HG03439 (cell line): ENCODE measurements around the gene LAMB3.
A peak's percentile ranks its signal among the peaks of the same experiment; 100 is the strongest.
"Not testable (repeated sequence)": the region's sequence is repeated elsewhere in the genome, so short reads cannot be mapped to it uniquely, and the experiment has no call there.

Experiments used
- ATAC-seq: cut with Tn5 transposase; IDR thresholded peaks from one replicate; pipeline ENCODE4 v1.9.1; 2021; ENCODE audit warnings: mild to moderate bottlenecking, moderate library complexity; ENCODE audit not compliant: unreplicated experiment

Gene LAMB3

DNA sequence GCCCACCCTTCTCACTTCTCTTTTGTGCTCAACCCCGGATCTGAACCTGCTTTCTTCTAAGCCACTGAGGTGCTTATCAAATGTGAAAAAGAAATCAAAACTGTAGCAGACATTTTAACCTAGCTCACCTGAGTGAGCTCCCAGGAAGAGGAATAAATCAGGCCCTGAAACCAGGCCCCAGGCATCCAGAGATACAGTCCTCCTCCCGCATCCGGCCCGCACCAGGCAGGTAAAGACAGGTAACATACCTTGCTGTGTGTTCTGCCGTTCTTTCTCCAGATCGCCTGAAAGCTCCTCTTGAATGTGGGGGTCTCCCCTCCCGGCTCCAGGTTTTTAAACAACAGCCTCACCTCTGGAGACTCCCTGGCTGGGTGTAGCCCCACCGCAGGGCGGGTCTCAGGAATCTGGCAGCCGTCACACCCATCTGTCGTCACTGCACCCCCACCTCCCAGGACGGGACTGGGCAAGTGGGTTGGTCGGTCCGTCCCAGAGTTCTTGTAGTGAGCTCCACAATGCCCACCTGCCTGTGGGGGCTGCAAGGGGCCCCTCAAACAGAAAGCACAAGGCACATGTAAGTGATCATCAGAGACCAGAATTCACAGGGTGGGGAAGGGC is at the start of gene LAMB3:
Gene LAMB3 (minus strand): TSS at position 305 of the 615 bp plus-strand sequence. CDS start 1,481 bp downstream, outside the sequence.
- ATAC-seq: no peak

GRCh38 chr1:209700686-209701085 is 48.5 kb upstream of the LAMB3 start:
- ATAC-seq: not testable (repeated sequence)

DNA sequence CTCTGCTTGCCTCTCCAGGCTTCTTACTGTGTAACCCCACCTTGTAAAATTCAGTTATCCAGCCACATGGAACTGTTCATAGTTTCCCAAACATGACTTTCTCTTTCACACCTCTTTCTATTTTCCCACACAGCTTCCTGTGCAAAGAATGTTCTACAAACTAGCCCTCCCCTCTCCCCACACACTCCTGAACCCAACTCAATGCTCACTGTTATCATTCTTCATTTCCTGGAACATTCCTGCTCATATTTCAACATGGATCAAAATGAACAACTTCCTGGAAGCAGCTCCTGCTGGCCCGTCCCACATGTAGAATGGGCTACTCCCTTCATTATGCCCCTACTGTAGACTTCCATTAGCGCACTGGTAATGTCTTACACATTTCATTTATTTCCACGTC is 44.9 kb upstream of the LAMB3 start:
- no peak for ATAC-seq

GRCh38 chr1:209696673-209697072 is 44.4 kb upstream of the LAMB3 start:
- ATAC-seq: no peak

GRCh38 chr1:209692745-209693504 is 40.7 kb upstream of the LAMB3 start:
- ATAC-seq: peak; percentile 65

DNA sequence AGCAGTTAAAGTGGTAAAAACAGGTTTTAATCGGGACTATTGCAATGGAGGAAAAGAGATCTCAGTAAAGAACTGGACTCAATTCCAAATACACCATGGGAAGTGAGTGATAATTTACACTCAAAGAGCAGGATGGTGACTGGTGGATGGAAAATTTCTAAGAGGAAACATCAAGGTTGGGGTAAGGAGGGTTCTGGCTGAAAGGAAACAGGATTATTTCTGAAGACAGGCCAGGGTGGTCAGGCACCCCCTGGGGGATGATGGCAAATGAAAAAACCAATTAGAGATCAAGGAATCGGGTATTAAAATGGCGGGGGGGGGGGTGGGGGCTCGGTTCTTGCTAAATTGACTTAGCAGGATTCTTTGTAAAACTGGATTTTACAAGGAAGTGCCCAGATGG is 40.1 kb upstream of the LAMB3 start:
- ATAC-seq: no peak

DNA sequence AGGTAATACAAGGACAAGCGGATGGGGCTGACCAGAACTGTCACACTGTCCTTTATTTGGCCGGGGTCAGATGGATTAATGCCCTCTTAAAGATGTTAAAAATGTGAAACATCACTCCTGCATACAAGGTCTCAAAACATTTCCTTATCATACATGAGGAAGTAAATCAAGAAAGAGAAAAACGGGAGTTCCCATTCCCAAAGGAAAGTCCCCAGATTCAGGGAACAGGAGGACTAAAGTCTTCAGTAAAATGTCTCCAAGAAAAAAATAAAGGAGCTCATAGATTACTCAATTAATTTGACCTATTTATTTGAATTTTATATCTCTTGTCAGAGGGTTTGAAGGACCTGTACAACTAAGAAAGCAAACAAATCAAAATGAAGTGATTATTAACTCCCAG is 39.0 kb upstream of the LAMB3 start:
- ATAC-seq: no peak

DNA sequence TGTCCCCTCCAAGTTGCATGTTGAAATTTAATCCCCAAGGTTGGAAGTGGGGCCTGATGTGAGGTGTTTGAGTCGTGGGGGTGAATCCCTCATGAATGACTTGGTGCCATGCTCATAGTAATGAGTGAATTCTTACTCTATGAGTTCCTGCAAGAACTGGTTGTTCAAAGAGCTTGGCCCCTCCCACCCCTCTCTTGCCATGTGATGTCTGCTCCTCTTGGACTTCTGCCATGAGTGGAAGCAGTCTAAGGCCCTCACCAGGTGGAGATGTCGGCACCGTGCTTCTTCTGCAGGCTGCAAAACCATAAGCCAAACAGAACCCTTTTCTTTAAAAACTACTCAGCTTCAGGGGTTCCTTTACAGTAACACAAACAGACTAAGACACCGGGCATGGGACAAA is 37.3 kb upstream of the LAMB3 start:
- no peak for ATAC-seq

GRCh38 chr1:209688746-209689234 is 36.6 kb upstream of the LAMB3 start:
- ATAC-seq: no peak

DNA sequence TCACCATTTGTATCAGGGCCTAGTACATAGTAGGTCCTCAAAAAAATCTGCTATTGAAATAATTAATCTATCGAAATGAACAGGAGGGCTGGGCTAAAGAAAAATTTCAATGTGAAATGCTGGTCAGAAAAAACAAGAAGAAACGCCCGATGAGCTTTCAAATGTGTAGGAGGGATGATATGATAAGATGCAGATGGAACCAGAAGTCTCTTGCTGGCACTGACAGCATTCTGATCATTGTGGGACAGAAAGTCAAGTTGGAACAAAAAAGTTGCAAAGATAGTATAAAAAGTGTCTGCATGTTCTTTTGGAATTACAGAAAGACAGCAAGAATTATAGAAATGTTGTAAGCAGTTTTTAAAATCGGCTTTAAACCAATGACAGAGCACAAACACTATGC is 34.1 kb upstream of the LAMB3 start:
- no peak for ATAC-seq

DNA sequence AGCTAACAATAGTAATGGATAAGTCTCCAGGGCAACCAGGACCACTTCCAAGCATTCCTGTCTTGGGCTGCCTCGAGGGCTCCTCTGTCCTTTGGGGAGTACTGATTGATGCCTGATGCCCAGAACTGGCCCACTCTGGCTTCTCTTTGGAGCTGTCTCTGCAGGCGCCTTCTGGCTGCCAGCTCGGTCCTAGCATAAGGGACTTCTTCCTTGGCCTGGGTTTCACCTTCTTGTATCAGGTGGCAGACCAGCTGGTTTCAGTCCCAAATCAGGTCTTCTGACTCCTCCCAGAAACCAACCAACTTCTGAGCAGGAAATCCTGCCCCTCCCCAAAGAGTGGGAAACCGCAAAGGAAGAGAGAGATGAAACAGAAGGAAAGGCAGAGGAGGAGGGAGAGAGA is 33.6 kb upstream of the LAMB3 start:
- ATAC-seq: no peak

DNA sequence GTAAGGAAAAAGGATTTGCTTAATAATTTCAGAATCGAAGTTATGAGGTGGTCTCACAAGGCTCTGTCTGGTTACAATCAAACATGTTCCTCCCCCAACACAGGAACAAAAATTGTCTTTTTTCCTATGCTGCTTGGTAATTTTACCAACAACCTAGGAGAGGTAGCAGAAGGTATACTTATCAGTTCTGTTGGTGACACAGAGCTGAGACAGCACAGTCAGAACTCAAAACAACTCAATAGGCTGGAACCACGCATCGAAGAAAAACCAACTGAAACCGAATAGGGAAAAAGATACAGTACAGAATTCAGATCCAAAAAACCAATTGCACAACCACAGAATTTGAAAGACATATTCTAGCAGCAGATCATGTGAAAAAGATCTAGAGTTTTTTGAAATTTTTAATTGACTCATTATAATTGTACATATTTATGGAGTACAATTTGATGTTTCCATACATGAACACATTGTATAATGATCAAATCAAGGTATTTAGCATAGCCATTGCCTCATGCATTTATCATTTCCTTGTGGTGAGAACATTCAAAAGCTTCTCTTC is 26.8 kb upstream of the LAMB3 start:
- ATAC-seq: no peak

DNA sequence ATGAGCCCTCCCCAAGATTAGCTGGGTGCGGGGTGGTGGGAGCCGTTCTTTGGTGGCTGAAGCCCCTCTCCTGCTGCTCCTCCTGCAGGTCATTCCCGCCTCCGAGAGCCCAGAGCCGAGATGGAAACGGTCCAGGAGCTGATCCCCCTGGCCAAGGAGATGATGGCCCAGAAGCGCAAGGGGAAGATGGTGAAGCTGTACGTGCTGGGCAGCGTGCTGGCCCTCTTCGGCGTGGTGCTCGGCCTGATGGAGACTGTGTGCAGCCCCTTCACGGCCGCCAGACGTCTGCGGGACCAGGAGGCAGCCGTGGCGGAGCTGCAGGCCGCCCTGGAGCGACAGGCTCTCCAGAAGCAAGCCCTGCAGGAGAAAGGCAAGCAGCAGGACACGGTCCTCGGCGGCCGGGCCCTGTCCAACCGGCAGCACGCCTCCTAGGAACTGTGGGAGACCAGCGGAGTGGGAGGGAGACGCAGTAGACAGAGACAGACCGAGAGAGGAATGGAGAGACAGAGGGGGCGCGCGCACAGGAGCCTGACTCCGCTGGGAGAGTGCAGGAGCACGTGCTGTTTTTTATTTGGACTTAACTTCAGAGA is 23.4 kb upstream of the LAMB3 start:
- ATAC-seq: no peak

GRCh38 chr1:209674957-209675564 is 22.8 kb upstream of the LAMB3 start, which contains the start of gene G0S2:
TSS of gene G0S2 (plus strand) at chr1:209675412. CDS start at chr1:209675685, 273 bp downstream.
- no peak for ATAC-seq

- no peak for ATAC-seq
Observed at GRCh38 chr1:209673631-209674417, 21.6 kb upstream of the LAMB3 start.

GRCh38 chr1:209672705-209673630 is 20.7 kb upstream of the LAMB3 start:
- ATAC-seq: peak; percentile 86

DNA sequence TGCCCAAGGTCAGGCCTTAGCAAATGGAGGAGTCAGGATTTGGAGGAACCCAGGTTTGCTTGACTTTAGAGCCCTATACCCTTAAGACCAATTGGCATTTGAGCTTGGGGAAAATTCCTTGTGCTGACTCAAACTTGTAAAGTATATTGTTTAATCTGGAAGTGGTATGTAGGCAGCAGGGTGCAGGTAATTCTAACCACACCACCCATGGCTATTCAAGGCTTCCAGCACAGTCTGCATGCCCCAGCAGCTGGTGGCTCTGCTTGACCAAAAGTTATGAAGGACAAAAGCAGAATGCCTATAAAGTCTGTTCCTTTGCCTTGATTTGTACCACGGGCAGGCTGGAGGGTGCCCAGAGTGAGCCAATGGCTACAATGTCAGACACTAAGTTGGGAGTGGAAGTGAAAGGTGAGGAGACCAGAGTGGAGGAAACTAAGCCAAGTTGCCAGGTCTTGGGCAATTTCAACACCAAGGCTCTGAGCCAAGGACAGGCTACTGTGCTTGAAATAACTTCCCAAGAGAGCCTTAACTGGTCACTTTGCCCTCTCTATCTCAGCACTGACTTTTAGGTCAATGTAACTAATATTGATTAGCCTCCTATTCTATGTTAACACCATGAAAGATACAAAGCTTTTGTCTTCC is 18.3 kb upstream of the LAMB3 start:
- ATAC-seq: no peak

GRCh38 chr1:209667708-209668107 is 15.5 kb upstream of the LAMB3 start:
- no peak for ATAC-seq

- no peak for ATAC-seq
Observed at GRCh38 chr1:209667103-209667502, 14.9 kb upstream of the LAMB3 start.
